ENCODE results near the gene SLC29A1.
"Not testable (repeated sequence)": the region's sequence is repeated elsewhere in the genome, so short reads cannot be mapped to it uniquely, and the experiment has no call there.

SLC29A1 gene

DNA sequence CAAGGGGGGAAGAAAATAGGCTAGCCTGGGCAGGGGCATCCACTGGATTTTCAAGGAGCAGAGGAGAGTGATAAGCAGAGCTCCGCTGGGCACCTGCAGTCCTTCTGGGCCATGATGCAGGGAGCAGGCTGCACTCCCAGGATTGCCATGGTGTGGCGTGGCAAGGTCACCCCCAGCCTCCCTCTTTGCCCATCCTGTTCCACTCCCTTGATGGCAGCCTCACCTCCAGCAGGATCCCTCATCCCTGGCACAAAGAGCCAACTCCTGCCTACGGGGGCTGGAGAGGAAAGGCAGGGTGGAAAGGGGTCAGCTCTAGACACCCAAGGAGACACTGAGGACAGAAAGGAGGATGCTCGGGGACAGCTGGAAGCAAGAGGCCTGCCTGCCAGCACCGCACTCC, 29.1 kb upstream of the SLC29A1 start:
- no peak for DNase-seq (ENCODE audit: low read depth in 2 of 2)

DNA sequence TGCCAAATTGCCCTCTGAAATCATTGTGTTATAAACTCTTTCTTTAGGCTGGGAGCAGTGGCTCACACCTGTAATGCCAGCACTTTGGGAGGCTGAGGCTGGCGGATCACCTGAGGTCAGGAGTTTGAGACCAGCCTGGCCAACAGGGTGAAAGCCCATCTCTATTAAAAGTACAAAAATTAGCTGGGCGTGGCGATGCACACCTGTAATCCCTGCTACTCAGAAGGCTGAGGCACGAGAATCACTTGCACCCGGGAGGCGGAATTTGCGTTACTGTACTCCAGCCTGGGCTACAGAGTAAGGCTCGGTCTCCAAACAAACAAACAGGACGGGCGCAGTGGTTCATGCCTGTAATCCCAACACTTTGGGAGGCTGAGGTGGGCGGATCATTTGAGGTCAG, 27.0 kb upstream of the SLC29A1 start:
- not testable (repeated sequence) for DNase-seq (ENCODE audit: low read depth in 2 of 2)

DNA sequence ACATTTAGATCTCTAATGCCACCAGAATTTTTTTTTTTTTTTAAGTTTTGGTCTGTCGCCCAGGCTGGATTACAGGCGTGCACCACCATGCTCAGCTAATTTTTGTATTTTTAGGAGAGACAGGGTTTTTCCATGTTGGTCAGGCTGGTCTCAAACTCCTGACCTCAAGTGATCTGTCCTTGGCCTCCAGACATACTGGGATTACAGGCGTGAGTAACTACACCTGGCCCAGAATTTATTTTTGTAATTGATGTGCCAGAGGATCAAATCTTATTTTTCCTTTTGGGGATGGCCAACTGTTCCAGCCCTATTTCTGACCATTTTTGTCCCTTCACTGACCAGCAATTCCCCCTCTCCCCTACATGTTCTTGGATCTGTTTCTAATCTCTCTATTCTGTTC, 24.7 kb upstream of the SLC29A1 start:
- no peak for DNase-seq (ENCODE audit: low read depth in 2 of 2)

DNA sequence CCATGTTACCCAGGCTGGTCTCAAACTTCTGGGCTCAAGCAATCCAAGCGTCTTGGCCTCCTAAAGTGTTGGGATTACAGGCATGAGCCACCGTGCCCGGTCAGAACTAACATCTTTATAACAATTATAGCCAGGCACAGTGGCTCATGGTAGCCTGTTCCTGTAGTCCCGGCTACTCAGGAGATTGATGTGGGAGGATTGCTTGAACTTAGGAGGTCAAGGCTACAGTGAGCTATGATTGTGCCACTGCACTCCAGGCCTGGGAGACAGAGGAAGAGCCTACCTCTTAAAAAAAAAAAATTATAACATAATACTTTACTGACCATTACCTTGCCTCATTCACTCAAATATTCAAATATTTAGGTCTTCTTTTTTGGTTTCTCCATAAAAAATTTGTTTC, 23.5 kb upstream of the SLC29A1 start:
- no peak for DNase-seq (ENCODE audit: low read depth in 2 of 2)

DNA sequence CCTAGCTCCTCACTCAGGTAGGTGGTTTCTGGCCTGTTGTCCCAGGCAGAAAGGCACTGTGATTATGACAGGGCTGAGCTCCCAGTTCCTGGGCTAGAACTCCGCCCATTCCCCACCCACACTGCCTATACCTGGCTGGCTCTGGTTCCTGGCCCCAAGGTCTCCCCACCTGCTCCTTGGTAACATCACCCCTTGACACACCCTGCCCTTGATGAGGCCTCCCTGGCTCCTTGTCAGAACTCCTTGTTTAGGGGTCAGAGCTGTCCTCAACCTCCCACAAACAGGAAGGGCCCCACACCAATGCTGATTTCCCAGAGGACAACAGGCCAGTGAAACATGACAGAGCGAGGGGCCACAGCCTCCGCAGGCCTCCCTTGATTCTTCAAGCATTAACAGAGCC, 22.2 kb upstream of the SLC29A1 start:
- no peak for DNase-seq (ENCODE audit: low read depth in 2 of 2)

DNA sequence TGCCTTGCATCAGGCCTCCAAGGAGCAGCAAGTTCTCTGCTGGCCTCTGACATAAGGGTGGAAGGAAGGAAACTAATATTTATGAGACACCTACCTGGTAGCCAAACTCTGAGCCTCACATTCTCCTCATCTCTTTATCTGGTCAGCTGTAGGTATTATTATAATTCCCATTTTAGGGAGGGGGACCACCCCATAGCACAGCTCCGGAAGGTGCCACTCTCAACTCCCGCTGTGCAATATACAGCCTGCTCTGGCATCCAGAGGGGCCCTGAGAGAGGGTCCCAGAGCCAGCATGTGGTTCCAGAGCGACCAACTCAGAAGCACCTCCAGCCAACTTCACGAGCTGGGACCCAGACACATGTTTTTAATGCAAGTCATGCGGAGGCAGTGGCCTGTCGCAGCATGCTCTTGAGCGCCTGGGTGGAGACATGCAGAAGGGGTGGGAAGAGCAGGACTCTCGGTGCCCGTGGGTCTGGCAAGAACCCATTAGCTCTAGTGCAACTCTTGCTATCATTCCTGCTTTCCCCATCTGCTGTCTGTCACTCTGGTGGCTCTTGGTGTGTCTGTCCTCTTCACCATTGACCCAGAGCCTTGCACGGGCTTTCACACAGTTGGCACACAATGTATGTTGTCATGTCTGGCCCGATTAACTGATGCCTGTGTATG, 21.6 kb upstream of the SLC29A1 start:
- DNase-seq (ENCODE audit: low read depth in 2 of 2): no peak

DNA sequence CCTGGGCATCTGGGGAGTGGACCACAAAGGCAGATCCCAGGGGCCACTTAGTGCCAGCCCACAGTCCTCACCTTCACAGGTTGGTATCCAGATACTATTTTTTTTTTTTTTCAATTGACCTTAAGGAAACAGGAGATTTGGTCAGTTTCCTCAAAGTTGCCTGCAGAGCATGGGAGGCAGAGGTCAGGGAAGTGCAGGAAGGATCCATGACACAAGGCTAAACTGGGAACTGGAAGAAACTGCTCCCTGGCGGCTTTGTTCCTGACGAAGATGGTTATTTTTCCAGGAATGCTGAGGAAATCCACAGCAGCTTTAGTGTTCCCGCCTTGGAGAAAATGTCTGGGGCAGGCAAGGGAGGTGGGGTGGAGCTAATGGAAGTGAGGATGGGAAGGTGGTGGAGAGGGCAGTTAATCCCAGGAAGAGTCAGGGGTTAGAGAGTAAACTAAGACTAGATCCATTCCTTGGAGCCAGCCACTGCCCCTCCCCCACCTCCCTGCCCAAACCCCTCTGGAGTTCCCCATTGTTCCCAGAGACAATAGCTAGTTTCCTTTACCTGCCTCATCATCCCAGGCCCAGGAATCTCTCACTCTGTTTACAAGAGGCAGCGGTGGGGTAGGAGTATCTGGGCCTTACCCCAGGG, 20.9 kb upstream of the SLC29A1 start:
- no peak for DNase-seq (ENCODE audit: low read depth in 2 of 2)

DNA sequence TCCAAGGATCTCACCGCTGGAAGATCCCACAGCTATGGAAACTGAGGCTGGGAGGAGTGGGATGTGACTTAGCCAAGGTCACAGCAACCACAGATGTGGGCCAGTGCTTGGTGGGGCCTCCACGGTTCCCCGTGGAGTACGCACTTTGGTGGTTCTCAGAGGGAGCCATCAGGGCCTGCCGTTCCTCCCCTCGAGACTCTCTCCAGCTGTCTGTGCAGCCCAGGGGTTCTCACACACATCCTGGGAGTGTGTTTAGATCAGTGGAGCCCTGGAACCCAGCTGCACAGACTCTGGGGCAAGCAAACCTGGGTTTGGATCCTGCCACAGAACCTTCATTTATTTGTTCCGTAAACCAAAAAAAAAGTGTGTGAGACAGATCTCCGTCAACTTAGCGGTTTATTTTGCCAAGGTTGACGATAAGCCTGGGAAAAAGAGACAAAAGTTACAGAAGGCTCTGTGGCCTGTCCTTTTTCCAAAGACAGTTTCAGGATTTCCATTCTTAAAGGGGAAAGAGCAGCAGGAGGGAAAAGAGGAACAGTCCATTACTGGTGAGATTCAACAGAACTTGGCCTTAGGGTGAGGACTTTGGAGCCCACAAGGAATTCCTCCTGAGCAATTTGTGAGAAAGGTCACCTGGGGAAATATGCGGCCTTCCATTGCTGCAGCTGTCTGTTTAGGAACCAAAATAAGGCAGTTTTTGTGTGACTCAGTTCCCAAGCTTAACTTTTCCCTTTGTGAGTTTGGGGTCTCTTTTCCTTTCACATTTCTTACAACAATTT, 20.2 kb upstream of the SLC29A1 start:
- DNase-seq (ENCODE audit: low read depth in 2 of 2): no peak

DNA sequence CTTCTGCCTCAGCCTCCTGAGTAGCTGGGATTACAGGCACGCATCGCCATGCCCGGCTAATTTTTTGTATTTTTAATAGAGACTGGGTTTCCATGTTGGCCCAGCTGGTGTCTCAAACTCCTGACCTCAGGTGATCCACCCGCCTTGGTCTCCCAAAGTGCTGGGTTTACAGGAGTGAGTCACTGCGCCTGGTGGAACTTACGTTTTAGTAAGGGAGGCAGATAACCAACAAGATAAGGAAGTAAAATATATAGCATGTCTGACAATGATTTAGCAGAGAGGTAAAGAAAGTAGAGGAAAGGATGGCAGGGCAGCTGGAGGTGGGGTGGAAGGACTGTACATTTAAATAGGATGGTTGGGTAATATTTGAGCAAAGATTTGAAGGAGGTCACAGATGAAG, 19.4 kb upstream of the SLC29A1 start:
- DNase-seq (ENCODE audit: low read depth in 2 of 2): no peak

DNA sequence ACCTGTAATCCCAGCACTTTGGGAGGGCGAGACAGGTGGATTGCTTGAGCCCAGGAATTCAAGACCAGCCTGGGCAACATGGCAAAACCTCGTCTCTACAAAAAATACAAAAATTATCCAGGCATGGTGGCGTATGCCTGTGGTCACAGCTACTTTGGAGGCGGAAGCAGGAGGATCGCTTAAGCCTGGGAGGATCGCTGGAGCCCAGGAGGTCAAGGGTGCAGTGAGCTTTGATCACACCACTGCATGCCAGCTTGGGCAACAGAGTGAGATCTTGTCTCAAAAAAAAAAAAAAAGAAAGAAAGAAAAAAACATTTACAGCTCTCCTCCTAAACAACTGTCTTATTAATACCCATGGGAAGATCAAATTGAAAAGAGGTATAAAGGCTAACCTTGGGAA, 15.4 kb upstream of the SLC29A1 start:
- DNase-seq (ENCODE audit: low read depth in 2 of 2): no peak

DNA sequence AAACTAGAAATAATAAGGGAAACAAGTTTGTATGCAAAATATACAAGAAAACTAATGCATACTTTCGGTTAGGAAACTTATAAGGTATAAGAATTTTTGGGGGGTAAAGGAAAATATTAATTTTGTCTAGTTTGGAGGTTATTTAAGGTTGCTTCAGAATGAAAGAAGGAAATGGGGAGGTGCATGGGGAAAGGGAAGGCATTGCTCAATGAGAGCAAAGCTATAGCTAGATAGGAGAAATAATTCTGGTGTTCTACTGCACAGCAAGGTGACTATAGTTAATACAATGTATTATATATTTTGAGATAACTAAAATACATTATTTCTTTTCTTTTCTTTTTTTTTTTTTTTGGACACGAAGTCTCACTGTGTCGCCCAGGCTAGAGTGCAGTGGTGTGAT, 12.1 kb upstream of the SLC29A1 start:
- no peak for DNase-seq (ENCODE audit: low read depth in 2 of 2)

DNA sequence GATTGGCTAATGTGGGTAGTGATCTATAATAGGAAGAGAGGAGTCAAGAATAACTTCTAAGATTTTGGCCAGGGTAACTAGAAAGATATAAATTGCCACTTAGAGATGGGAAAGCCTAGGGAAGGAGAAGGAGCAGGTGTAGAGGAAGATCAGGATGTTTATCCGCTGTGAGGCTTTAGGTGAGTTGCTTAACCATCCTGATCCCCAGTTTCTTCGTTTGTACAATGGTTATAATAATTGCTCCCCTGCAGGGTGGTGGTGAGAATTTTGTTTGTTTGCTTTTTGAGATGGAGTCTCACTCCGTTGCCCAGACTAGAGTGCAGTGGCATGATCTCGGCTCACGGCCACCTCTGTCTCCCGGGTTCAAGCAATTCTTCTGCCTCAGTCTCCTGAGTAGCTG, 9.1 kb upstream of the SLC29A1 start:
- no peak for DNase-seq (ENCODE audit: low read depth in 2 of 2)

DNA sequence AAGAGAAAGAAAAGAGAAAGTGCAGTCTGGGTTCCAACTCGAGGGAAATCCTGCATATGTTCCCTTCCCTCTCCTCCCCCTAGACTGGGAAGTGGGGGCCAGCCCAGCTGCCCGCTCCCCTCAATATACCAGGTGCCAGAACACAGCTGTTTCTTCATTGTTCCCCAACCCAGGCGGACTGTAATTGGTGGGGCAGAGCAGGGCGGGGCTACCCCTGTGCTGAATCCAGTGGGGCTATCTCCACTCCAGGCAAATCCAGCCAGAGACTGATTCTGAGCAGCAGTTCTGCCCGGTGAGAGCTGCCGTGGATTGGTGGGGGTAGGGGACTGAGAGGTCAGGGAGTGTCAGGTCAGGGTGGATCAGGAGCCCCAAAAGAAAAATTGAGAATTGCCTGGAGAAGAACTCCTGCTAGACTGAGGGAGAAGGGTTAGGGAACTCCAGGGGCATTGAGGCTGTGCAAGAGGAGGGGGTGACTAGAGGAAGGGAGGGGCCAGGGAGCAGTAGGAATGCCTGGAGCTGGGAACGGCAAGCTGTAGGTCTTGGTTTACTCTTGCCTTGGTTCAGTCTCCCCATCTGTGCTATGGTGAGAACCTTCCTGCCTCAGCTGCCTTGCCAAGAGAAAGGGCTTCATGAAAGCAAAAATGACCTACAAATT, 6.6 kb upstream of the SLC29A1 start, which contains the start of gene MYMX:
MYMX (plus strand) TSS at position 250 of the 655 bp plus-strand sequence. CDS start 546 bp downstream, outside the sequence.
- no peak for DNase-seq (ENCODE audit: low read depth in 2 of 2)

DNA sequence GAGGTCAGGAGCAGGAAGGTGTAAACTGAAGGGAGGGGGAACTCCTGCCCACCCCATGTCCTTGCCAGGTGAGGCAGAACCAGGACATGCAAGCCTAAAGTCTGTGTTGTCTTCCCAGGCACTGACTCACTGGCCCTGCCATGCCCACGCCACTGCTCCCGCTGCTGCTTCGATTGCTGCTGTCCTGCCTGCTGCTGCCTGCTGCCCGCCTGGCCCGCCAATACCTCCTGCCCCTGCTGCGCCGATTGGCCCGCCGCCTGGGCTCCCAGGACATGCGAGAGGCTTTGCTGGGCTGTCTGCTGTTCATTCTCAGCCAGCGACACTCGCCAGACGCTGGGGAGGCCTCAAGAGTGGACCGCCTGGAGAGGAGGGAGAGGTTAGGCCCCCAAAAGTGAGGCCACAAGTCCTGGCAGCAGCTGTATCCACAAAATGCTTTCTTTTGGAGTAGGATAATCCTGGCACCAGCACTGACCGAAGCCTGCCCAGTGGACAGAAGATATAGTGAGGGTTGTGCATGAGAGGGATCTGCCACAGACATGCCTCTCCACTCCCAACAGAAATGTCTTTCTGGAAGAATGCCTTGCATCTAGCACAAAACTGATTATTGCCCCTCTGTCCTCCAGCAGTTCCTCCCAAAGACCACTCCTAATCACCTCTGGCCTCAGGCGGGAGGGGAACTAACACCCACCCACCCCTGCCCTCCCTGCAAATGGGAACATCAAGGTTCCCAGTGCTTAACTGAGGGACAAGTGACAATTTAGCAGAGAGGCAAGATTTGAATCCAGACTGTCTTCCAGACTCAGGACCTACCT, 5.9 kb upstream of the SLC29A1 start:
- no peak for DNase-seq (ENCODE audit: low read depth in 2 of 2)

DNA sequence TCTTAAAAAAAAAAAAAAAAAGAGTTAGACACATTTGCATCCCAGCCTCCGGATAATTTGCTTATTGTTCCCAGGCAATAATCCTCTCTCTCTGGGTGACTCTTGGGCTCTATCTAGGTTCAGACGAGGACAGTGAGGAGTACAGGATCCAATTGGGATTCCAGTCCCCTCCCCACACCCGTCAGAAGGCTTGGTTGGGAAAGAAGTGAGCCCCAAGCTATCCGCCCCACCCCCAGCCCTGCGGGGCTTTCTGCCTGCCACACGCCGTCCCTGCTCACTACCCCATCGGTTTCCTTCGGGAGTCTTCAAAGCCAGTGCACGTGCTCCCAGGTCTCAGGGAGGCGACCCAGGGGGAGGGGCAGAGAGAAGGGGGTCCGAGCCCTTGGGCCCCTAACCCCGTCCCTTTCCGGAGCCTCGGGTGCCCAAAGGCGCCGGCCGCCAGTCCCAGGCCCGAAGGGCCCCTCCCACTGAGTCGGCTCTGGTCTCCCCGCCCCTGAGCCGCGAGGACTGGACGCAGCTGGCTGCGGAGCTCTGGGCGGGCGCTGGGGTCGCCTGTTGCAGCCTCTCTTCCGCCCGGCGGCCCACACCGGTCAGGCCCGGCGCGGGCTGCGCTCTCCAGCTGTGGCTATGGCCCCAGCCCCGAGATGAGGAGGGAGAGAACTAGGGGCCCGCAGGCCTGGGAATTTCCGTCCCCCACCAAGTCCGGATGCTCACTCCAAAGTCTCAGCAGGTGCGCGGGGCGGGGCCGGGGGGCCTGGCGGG, 4.2 kb upstream of the SLC29A1 start:
- no peak for DNase-seq (ENCODE audit: low read depth in 2 of 2)

DNA sequence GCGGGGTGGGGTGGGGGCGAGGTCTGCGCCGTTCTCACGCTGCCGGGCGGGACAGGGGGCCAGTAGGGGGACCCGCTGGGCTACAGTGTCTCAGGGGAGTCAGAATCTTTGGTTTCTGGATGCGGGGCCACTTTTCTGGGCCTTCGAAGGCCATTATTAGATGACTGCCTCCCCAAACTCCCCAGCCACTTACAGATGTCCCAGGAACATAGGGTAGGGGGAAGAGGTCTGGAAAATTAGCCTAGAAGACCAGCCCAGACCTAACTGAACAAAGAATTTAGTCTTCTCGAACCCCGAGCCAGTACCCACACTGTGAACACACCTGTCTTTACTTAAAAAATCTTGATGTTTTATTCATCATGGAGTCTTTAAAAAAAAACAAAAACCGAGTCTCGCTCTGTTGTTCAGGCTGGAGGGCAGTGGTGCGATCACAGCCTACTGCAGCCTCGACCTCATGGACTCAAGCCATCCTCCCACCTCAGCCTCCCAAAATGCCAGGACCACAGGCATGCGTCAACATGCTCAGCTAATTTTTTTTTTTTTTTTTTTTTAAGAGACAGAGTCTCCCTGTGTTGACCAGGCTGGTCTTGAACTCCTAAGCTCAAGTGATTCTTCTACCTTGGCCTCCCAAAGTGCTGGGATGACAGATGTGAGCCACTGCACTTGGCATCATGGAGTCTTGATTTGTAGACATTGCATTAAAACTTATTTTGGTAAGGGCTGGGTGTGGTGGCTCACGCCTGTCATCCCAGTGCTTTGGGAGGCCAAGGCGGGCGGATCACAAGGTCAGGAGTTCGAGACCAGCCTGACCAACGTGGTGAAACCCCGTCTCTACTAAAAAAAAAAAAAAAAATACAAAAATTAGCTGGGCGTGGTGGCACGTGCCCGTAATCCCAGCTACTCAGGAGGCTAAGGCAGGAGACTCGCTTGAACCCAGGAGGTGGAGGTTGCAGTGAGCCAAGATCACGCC, 3.3 kb upstream of the SLC29A1 start:
- DNase-seq (ENCODE audit: low read depth in 2 of 2): no peak

DNA sequence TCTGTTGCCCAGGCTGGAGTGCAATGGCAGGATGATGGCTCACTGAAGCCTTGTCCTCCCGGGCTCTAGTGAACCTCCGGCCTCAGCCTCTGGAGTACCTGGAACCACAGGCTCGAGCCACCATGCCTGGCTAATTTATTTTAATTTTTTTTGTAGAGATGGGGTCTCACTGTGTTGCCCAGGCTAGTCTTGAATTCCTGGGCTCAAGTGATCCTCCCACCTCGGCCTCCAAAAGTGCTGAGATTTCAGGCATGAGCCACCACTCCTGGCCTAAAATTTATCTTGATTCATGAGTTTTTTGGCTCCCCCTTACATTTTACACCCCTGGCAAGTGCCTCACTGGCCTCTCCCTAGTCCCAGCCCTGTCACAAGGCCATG, 2.5 kb upstream of the SLC29A1 start:
- DNase-seq (ENCODE audit: low read depth in 2 of 2): no peak

DNA sequence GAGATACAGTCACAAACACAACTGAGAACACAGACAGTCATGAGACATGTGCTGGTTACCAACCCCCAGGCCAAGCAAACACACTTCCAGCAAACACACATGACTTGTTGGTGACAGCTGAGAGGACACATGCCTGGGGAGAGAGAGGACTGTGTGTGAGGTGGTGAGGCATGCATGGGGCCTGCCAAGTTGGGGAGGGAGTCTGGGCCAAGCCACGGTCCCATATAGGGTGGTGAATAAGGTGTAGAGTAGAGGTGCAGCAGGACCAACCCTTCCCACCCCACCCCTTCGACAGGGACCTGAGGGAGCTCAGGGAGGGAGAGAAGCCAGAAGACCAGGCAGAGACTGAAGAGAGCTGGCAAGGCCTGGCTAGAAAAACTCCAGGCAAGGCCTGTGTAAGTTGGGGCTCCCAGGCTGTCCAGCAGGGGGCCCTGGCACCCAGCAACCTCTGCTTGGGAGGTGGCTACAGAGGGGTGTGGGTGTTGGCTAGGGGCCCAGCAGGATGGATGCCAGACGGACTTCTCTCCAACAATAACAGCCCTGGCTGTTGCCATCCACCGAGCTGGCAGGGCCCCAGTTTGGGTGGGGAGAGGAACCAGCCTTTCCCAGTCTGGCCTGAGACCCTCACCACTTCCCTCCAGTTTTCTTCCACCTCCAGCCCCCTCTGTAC, 2.0 kb upstream of the SLC29A1 start:
- DNase-seq (ENCODE audit: low read depth in 2 of 2): no peak

DNA sequence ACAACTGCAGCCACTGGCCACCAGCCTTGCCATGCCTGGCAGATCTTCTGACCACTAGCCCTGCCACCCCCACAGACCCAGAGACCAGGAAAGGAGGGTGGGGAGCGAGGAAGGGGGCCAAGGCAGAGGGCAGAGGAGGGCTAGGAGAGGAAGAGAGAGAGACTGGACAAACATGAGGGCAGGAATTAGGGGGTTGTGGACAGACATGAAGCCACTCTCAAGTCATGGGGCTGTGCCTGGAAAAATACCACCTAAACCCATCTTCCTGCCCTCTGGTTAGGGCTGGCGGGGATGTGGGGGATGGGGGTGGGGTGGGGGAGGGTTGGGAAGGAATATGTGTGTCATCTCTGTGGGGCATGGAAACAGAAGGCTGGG, 1.4 kb upstream of the SLC29A1 start:
- DNase-seq (ENCODE audit: low read depth in 2 of 2): no peak
